ENCODE measurements around the gene NUMBL. TPM values are rescaled to one million over a fixed set of nuclear protein-coding genes. Genes with fewer than 3 reads are reported as not detected.

Gene NUMBL
- total and polyA plus RNA-seq, 9 of the 15 experiments (the other 6 are each of a cell fraction or from before 2014, with no cell fraction given): 0.39 to 38.6 (median 6.6) TPM

GRCh38 chr19:40687525-40688016, 2.9 kb downstream of the NUMBL start (continued):
- TF ChIP-seq, protein P1, sequence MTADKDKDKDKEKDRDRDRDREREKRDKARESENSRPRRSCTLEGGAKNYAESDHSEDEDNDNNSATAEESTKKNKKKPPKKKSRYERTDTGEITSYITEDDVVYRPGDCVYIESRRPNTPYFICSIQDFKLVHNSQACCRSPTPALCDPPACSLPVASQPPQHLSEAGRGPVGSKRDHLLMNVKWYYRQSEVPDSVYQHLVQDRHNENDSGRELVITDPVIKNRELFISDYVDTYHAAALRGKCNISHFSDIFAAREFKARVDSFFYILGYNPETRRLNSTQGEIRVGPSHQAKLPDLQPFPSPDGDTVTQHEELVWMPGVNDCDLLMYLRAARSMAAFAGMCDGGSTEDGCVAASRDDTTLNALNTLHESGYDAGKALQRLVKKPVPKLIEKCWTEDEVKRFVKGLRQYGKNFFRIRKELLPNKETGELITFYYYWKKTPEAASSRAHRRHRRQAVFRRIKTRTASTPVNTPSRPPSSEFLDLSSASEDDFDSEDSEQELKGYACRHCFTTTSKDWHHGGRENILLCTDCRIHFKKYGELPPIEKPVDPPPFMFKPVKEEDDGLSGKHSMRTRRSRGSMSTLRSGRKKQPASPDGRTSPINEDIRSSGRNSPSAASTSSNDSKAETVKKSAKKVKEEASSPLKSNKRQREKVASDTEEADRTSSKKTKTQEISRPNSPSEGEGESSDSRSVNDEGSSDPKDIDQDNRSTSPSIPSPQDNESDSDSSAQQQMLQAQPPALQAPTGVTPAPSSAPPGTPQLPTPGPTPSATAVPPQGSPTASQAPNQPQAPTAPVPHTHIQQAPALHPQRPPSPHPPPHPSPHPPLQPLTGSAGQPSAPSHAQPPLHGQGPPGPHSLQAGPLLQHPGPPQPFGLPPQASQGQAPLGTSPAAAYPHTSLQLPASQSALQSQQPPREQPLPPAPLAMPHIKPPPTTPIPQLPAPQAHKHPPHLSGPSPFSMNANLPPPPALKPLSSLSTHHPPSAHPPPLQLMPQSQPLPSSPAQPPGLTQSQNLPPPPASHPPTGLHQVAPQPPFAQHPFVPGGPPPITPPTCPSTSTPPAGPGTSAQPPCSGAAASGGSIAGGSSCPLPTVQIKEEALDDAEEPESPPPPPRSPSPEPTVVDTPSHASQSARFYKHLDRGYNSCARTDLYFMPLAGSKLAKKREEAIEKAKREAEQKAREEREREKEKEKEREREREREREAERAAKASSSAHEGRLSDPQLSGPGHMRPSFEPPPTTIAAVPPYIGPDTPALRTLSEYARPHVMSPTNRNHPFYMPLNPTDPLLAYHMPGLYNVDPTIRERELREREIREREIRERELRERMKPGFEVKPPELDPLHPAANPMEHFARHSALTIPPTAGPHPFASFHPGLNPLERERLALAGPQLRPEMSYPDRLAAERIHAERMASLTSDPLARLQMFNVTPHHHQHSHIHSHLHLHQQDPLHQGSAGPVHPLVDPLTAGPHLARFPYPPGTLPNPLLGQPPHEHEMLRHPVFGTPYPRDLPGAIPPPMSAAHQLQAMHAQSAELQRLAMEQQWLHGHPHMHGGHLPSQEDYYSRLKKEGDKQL (CRISPR knock-in tag; IDR thresholded peaks at IDR 0.05; ENCODE audit: borderline replicate concordance): 0 out of 2 replicates have a peak, but pooled peaks have one; percentile 14
- TF ChIP-seq BRD9 (IDR thresholded peaks at IDR 0.05; ENCODE audit: low read depth, partially characterized antibody): no peak
- TF ChIP-seq ZNF384 (IDR thresholded peaks at IDR 0.05; ENCODE audit: low read depth, low read length): no peak
- TF ChIP-seq HOMEZ (CRISPR knock-in tag; IDR thresholded peaks at IDR 0.05): no peak
- no peak for TF ChIP-seq ZNF764 (CRISPR knock-in tag; IDR thresholded peaks at IDR 0.05; ENCODE audit: low read depth)
- no peak for TF ChIP-seq RBM15 (IDR thresholded peaks at IDR 0.05; ENCODE audit: insufficient read depth, low read length)
- TF ChIP-seq MYNN (IDR thresholded peaks at IDR 0.05): no peak
- TF ChIP-seq MYNN (CRISPR knock-in tag; IDR thresholded peaks at IDR 0.05): no peak
- TF ChIP-seq, protein P2, sequence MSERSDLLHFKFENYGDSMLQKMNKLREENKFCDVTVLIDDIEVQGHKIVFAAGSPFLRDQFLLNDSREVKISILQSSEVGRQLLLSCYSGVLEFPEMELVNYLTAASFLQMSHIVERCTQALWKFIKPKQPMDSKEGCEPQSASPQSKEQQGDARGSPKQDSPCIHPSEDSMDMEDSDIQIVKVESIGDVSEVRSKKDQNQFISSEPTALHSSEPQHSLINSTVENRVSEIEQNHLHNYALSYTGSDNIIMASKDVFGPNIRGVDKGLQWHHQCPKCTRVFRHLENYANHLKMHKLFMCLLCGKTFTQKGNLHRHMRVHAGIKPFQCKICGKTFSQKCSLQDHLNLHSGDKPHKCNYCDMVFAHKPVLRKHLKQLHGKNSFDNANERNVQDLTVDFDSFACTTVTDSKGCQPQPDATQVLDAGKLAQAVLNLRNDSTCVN (CRISPR knock-in tag; IDR thresholded peaks at IDR 0.05): no peak
- peak; percentile 92 for TF ChIP-seq USF1 (CRISPR knock-in tag; IDR thresholded peaks at IDR 0.05)
- no peak for TF ChIP-seq BDP1 (IDR thresholded peaks at IDR 0.05; ENCODE audit: insufficient read depth, insufficient read length)
- no peak for TF ChIP-seq ZNF3 (CRISPR knock-in tag; IDR thresholded peaks at IDR 0.05)
- TF ChIP-seq PTBP1 (IDR thresholded peaks at IDR 0.05; ENCODE audit: low read depth, low read length): no peak
- no peak for TF ChIP-seq XRCC5 (IDR thresholded peaks at IDR 0.05; ENCODE audit: low read depth, low read length)
- TF ChIP-seq HMGXB4 (CRISPR knock-in tag; IDR thresholded peaks at IDR 0.05): 0 out of 2 replicates have a peak, but pooled peaks have one; percentile 23
- no peak for TF ChIP-seq IRF2 (CRISPR knock-in tag; IDR thresholded peaks at IDR 0.05)
- TF ChIP-seq HMG20B (CRISPR knock-in tag; IDR thresholded peaks at IDR 0.05): no peak
- no peak for TF ChIP-seq CHD4 (IDR thresholded peaks at IDR 0.05; ENCODE audit: insufficient read depth, insufficient replicate concordance, low read depth, low read length, poor library complexity, severe bottlenecking)

All from K562 (cell line).